Duodenal mucosa (tissue), 2 donors: ENCODE results near the gene LTBP3.

Experiments used
- H3K27ac ChIP-seq: one replicate; pipeline ENCODE4 v1.7.0; 2013; ENCODE audit warnings: low read depth, low read length
- H3K27me3 ChIP-seq, 2 donors: one replicate each; pipeline ENCODE4 v1.7.0; 2013; ENCODE audit warnings: low read length in 2 of 2, control low read depth in 1 of 2; ENCODE audit not compliant: insufficient read depth in 2 of 2, control insufficient read depth in 1 of 2
- H3K36me3 ChIP-seq, 2 donors: one replicate each; pipeline ENCODE4 v1.7.0; 2013; ENCODE audit warnings: low read length in 2 of 2, control low read depth in 1 of 2; ENCODE audit not compliant: insufficient read depth in 2 of 2, control insufficient read depth in 1 of 2
- H3K4me1 ChIP-seq, 2 donors: one replicate each; pipeline ENCODE4 v1.7.0; 2013; ENCODE audit warnings: low read length in 2 of 2, control low read depth in 1 of 2; ENCODE audit not compliant: insufficient read depth in 2 of 2, control insufficient read depth in 1 of 2
- H3K4me3 ChIP-seq, 2 donors: one replicate each; pipeline ENCODE4 v1.7.0; 2013; ENCODE audit warnings: low read length in 2 of 2, low read depth in 1 of 2
- H3K9ac ChIP-seq, 2 donors: one replicate each; pipeline ENCODE4 v1.7.0; 2013; ENCODE audit warnings: low read length in 2 of 2, low read depth in 1 of 2
- H3K9me3 ChIP-seq, 2 donors: one replicate each; pipeline ENCODE4 v1.7.0; 2013; ENCODE audit warnings: low read length in 2 of 2, control low read depth in 1 of 2; ENCODE audit not compliant: control insufficient read depth in 1 of 2

LTBP3 gene

GRCh38 chr11:65496304-65497140 is 61.6 kb downstream of the LTBP3 start:
- Histone ChIP-seq H3K9me3 (no peaks in the 10 kb centered on the region), H3K4me3 (peak overlapping the region; percentile 50 to 59), H3K27me3 (no peaks in the 10 kb centered on the region), H3K9ac (peak overlapping the region; percentile 69 to 89), H3K27ac (peak overlapping the region; percentile 92), H3K4me1 (peaks cover 41 to 46% of the 10 kb centered on the region in 2 donors), H3K36me3 (peaks cover 11 to 16% of the 10 kb centered on the region in 2 donors)

- Histone ChIP-seq H3K4me3 (no peak overlapping the region), H3K9ac (peak overlapping the region; percentile 48 to 79), H3K4me1 (peaks cover 69 to 75% of the 10 kb centered on the region in 2 donors), H3K27me3 (no peaks in the 10 kb centered on the region), H3K36me3 (no peaks in the 10 kb centered on the region), H3K9me3 (no peaks in the 10 kb centered on the region), H3K27ac (peak overlapping the region; percentile 85)
These were observed 64.6 kb downstream of the LTBP3 start for GRCh38 chr11:65493367-65494176.

- peak overlapping the region; percentile 48 to 79 for H3K9ac ChIP-seq
- H3K27ac ChIP-seq, result peak overlapping the region; percentile 85
- H3K9me3 ChIP-seq, result no peaks in the 10 kb centered on the region
- H3K36me3 ChIP-seq, result no peaks in the 10 kb centered on the region
- no peaks in the 10 kb centered on the region for H3K27me3 ChIP-seq
- peak overlapping the region in 1 of 2 donors; percentile 16 for H3K4me3 ChIP-seq
- peaks cover 77 to 83% of the 10 kb centered on the region in 2 donors for H3K4me1 ChIP-seq
These were observed 65.4 kb downstream of the LTBP3 start for GRCh38 chr11:65492637-65493366.

DNA sequence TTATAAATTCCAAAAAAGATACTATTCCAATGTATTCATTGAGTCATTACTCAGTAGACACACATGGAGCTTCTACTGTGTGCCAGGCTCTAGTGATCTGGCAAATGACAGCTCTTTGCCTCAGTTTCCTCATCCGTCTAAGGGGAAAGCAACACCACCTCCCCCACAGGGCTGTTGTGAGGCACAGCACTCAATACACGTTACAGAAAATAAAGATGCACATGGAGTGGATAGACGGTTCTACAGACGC is 65.8 kb downstream of the LTBP3 start:
- Histone ChIP-seq H3K27me3 (no peaks in the 10 kb centered on the region), H3K4me3 (no peak overlapping the region), H3K9ac (peak overlapping the region; percentile 48 to 79), H3K4me1 (peaks cover 79 to 84% of the 10 kb centered on the region in 2 donors), H3K36me3 (no peaks in the 10 kb centered on the region), H3K9me3 (no peaks in the 10 kb centered on the region), H3K27ac (peak overlapping the region; percentile 85)

- Histone ChIP-seq H3K36me3 (no peaks in the 10 kb centered on the region), H3K4me3 (no peak overlapping the region), H3K4me1 (peaks cover 74 to 80% of the 10 kb centered on the region in 2 donors), H3K9ac (peak overlapping the region; percentile 48 to 79), H3K27ac (peak overlapping the region; percentile 85), H3K27me3 (no peaks in the 10 kb centered on the region), H3K9me3 (no peaks in the 10 kb centered on the region)
These were observed 66.4 kb downstream of the LTBP3 start for GRCh38 chr11:65491614-65492386.

GRCh38 chr11:65491163-65491465 is 67.0 kb downstream of the LTBP3 start:
- H3K36me3 ChIP-seq, result no peaks in the 10 kb centered on the region
- no peaks in the 10 kb centered on the region for H3K27me3 ChIP-seq
- H3K27ac ChIP-seq, result peak overlapping the region; percentile 85
- no peak overlapping the region for H3K4me3 ChIP-seq
- H3K9me3 ChIP-seq, result no peaks in the 10 kb centered on the region
- peaks cover 68 to 73% of the 10 kb centered on the region in 2 donors for H3K4me1 ChIP-seq
- H3K9ac ChIP-seq, result peak overlapping the region; percentile 48 to 79

DNA sequence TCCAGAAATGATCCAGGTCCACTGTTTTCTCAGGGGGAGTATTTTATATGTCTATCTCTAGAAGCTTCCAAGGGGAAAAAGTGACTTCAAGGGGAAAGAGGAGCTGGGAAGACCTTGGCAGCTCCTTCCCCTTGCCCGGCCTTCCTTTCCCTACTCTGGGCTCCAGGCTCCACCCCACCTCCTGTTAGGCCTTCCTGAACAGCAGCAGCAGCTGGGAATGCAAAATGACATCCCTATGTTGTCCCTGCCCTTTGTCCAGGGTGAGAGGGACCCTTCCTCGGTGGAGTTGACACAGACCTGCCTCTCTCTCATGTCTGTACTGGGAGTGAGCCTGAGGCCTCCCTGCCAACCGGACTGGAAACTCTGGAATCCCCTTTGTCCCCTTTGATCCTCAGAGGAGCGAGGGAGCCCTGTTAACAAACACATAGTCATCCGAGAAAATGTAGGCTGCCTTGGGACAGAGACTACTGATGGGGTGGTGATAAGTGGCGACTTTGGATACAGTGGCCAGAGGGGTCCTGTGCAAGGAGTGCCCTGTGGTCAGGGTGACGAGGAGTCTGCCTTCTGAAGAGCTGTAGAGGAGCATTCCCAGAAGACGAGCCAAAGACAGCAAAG is 68.3 kb downstream of the LTBP3 start:
- peak overlapping the region; percentile 85 for H3K27ac ChIP-seq
- H3K36me3 ChIP-seq, result no peaks in the 10 kb centered on the region
- no peaks in the 10 kb centered on the region for H3K9me3 ChIP-seq
- no peak overlapping the region for H3K4me3 ChIP-seq
- no peaks in the 10 kb centered on the region for H3K27me3 ChIP-seq
- H3K9ac ChIP-seq, result peak overlapping the region; percentile 16 to 69
- peaks cover 65 to 70% of the 10 kb centered on the region in 2 donors for H3K4me1 ChIP-seq

GRCh38 chr11:65489035-65489705 is 69.0 kb downstream of the LTBP3 start:
- H3K4me3 ChIP-seq, result no peak overlapping the region
- no peaks in the 10 kb centered on the region for H3K36me3 ChIP-seq
- peaks cover 65% of the 10 kb centered on the region in 2 donors for H3K4me1 ChIP-seq
- no peaks in the 10 kb centered on the region for H3K27me3 ChIP-seq
- no peaks in the 10 kb centered on the region for H3K9me3 ChIP-seq
- H3K9ac ChIP-seq, result peak overlapping the region; percentile 16 to 69
- peak overlapping the region; percentile 85 for H3K27ac ChIP-seq
